Keratinocyte (primary cell): ENCODE measurements around the gene MYO10.

ENCODE experiments used
- EZH2 ChIP-seq: IDR thresholded peaks from one replicate; pipeline ENCODE4 v1.6.1; 2012; ENCODE audit warnings: inconsistent platforms, mild to moderate bottlenecking, low read length, moderate library complexity
- TF ChIP-seq, protein P1 (sequence below), 3 experiments: IDR thresholded peaks in 1 of 3; conservative IDR thresholded peaks in 1 of 3; optimal IDR thresholded peaks in 1 of 3; 2 replicates in 2 of 3; 3 replicates in 1 of 3; pipeline versions ENCODE3 to v1.5.1; 2011; ENCODE audit warnings: low read length in 3 of 3, mild to moderate bottlenecking in 3 of 3, moderate library complexity in 2 of 3, control low read depth in 1 of 3, inconsistent platforms in 1 of 3; ENCODE audit not compliant: insufficient read depth in 2 of 3; ENCODE audit errors: extremely low read depth in 1 of 3

DNA sequence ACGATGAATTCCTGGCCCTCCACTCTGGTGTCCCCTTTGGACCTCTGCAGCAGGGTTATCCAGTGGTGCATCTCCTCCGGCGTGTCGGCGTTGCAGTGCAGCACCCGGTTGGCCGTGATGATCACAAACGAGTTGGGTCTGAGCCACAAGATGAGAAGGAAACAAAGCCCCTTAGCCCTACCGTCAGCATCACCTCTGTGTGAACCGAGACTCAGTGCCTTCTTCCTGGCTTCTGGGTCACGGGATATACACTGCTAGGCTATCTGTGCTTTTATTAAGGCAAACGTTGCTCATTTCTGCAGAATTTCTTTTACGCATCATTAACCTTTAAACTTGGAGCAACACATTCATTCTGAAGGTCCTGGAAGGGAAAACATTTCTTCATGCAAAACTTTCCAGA lies 254.2 kb downstream of the MYO10 start:
- TF ChIP-seq, protein P1, sequence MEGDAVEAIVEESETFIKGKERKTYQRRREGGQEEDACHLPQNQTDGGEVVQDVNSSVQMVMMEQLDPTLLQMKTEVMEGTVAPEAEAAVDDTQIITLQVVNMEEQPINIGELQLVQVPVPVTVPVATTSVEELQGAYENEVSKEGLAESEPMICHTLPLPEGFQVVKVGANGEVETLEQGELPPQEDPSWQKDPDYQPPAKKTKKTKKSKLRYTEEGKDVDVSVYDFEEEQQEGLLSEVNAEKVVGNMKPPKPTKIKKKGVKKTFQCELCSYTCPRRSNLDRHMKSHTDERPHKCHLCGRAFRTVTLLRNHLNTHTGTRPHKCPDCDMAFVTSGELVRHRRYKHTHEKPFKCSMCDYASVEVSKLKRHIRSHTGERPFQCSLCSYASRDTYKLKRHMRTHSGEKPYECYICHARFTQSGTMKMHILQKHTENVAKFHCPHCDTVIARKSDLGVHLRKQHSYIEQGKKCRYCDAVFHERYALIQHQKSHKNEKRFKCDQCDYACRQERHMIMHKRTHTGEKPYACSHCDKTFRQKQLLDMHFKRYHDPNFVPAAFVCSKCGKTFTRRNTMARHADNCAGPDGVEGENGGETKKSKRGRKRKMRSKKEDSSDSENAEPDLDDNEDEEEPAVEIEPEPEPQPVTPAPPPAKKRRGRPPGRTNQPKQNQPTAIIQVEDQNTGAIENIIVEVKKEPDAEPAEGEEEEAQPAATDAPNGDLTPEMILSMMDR (optimal IDR thresholded peaks at IDR 0.05 in 1 of 3, IDR thresholded peaks at IDR 0.05 in 1 of 3, conservative IDR thresholded peaks at IDR 0.05 in 1 of 3; ENCODE audit: extremely low read depth in 1 of 3, insufficient read depth in 2 of 3, low read length in 3 of 3), result no peak
- no peak for TF ChIP-seq EZH2
